Measurements from ENCODE around the gene SLC35A2. TPM values are rescaled to one million over a fixed set of nuclear protein-coding genes. Genes with fewer than 3 reads are reported as not detected.

Gene SLC35A2
- total RNA-seq, 1 experiment from 2014 or later: 10.1 TPM

DNA sequence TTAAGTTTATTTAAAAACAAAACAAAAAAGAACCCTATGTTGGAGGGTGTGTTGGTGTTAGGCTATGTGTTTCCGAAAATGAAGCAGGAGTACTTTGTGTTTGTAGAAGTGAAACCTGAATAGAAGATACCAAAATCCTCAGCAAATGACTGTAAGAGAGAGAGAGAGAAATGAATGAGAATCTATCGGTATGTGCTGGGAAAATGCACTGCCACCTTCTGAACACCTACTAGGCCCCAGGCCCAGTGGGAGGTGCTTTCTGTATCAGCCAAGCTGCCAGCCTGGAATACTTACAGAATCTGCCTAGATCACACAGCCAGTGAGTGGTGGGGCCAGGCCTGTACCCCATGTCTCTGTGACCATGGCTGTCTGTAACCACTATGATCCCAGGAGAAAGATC lies 22.3 kb upstream of the SLC35A2 start:
- DNase-seq (ENCODE audit: low spot score): no peak
- in situ Hi-C loops (cut with HindIII; ENCODE audit: low sequenced_read_pairs): no loop called here

DNA sequence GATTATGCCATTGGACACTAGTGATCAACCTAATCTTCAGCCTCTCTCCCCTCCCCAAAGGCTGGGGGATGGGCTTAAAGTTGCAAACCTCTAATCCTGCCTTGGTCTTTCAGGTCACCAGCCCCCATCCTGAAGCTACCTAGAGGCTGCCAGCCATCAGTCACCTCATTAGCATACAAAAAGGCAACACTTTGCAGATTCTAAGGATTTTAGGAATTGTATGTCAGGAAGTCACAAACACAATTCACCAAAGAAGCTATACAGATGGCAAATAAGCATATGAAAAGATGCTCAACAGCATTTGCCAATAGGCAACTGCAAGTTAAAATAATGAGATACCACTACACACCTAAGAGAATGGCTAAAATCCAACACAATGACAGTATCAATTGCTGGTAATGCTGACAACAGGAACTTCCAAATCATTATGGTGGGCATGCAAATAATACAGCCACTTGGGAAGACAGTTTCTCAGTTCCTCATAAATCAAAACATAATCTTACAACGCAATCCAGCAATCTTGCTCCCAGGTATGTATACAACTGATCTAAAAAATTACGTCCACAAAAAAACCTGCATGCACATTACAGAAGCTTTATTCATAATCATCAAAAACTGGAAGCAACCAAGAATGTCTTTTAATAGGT lies 16.4 kb upstream of the SLC35A2 start:
- in situ Hi-C loops (cut with HindIII; ENCODE audit: low sequenced_read_pairs): no loop called here
- no peak for DNase-seq (ENCODE audit: low spot score)

DNA sequence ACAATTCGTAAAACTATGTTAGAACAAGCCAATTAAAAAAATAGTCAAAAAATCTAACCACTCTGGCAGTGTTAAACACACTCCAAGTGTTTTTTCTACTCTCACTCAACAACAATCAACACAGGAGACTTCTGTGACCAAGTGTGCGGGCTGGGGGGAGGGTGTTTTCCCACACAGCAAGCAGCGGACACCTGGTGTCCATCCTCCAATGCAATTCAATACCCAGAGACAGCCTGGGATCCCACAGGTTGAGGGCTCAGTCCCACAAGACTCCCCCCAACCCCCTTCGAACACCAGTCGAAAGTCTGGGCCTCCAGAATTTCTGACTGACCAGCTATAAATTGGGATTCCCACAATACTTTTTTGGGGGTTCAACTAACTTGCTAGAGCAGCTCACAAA lies 15.7 kb upstream of the SLC35A2 start:
- no peak for DNase-seq (ENCODE audit: low spot score)
- in situ Hi-C loops (cut with HindIII; ENCODE audit: low sequenced_read_pairs): no loop called here

DNA sequence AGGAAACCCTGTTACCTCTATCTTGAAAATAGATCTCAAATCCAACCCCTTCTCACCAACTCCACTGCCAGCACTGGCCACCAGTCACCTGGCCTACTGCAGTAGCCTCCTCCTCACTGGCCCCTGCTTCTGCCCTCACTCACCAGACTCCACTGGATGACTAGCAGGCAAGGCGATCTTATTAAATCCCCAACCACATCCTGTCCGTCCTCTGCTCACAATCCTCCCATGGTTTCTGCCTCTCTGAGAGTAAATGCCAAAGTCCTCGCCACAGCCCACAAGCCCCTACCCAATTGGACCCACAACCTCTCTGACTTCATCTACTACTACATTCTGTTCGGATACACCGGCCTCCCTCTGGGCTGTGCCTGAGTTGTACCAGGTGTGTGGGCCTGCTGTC lies 12.8 kb upstream of the SLC35A2 start:
- no peak for DNase-seq (ENCODE audit: low spot score)
- in situ Hi-C loops (cut with HindIII; ENCODE audit: low sequenced_read_pairs): no loop called here

DNA sequence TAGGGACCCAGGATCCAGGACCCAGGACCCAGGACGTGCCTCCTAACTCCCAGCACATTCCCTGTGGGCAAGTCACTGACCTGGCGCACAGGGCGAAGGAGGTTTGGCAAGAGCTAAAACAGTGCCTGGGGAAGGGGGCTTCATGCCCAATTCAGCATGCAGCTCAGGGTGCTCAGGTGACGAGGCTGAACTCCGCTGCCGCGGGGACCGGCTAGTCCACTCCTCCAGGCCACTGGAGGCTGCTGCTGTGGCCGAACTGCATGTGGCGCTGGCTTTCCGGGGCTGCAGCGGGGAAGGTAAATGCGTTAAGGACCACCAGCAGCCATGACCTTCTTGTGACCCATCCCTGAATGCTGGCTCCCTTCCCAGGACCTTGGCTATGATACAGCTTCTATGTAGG lies 12.3 kb upstream of the SLC35A2 start:
- in situ Hi-C loops (cut with HindIII; ENCODE audit: low sequenced_read_pairs): no loop called here
- no peak for DNase-seq (ENCODE audit: low spot score)

DNA sequence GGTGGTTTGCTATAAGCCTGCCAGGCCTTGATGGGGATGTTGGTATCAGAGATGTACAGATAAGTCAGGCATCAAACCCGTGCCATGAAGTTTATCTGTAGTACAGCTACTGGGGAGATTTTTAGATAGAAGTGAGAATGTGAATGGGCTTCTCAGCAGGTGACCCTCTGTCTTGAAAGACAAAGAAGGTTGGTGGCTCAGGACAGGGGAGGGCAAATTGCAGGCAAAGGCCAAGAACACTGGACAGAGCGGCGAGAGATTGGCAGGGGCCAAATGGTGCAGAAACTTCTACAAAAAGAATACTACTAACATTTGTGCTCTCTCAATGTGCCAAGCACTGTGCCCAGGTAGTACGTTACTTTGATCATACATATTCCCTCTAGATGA lies 9.3 kb upstream of the SLC35A2 start:
- no peak for DNase-seq (ENCODE audit: low spot score)
- in situ Hi-C loops (cut with HindIII; ENCODE audit: low sequenced_read_pairs): no loop called here

DNA sequence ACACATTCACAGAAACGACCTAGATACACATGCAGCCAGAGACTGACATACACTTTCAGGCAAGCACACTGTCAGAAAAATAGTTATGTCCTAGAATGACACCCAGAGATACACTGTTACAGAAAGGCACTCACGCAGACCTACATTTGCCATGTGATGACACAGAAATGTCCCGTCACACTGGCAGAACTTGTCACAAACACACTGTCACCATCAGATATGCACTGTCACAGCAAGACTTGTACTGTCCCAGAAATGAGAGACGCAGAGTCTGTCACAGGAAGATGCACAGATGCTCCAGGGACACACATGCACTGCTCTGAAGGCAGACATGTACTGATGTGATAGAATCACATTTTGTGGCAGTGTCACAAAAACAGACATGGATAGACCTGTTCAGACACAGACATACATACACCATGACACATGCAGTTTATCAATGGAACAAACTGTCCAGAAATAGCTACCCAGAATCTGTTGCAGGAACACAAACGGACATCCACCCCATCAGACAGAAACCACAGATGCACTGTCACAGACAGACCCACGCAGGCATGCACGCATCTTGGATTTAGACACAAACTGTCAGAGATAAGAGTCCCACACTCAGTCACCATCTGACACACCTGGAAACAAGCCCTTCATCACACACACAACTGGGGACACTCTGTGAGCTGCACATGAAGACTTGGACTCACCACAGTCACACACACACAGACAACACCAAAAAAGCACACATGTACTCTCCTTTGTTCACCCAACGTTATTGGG lies 8.7 kb upstream of the SLC35A2 start:
- DNase-seq (ENCODE audit: low spot score): no peak
- in situ Hi-C loops (cut with HindIII; ENCODE audit: low sequenced_read_pairs): no loop called here

DNA sequence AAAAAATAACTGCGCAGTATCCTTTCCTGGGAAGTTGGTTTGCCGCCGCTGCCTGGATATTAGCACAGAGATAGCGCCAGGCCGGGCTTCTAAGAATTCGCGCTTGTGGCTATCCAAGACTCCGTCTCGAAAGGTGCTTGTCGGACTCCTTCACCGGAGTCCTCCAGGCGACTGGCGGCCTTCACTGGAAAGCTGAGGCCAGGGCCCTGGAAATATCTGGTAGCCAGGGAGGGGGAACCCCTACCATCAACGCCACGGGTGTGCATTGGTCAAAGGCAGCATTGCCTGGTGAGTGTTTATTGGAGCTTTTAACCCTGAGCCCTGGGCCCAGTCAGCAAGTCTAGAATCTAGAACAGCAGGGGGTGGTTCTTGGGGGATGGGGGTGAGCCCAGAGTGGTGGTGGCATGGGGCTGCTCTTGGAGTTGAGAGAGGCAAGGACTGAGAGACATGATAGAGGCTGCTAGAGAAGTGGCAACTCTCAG lies 8.0 kb upstream of the SLC35A2 start:
- in situ Hi-C loops (cut with HindIII; ENCODE audit: low sequenced_read_pairs): no loop called here
- DNase-seq (ENCODE audit: low spot score): no peak

DNA sequence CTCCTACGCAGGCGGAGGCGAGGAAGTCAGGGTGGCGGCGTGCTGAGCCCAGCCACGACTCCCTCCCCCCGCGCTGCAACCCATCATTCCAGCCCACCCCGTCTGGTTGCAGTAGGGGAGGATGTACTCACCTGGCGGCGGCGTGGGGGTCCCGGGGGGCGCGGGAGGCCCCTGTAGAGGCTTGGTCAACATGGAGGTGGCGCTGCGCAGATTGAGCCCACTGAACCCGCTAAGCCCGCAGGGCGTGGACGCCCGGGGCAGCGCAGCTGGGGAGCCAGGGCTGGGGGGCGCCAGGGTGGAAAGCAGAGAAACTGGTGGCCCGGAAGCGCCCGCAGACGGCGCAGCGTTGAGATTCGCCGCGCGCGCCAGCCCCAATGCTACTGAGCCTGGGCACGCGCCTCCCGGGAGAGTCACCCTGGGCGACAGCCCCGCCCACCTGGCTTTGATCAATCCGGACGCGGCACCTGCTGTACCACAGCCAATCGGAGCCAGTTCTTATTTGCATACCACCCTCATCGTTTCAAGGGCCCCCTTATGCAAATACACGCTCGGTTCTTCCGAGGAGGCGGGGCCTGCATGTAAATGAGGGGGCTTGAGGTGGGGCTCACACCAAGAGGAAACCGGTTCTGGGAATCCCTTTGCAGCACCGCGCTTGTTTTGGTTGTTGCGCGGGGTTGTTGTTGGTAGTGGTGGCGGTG lies 7.3 kb upstream of the SLC35A2 start, which contains the start of gene PIM2:
PIM2 (minus strand) TSS at position 382 of the 698 bp plus-strand sequence; CDS start at position 192, 190 bp downstream.
- in situ Hi-C loops (cut with HindIII; ENCODE audit: low sequenced_read_pairs): no loop called here
- peak; percentile 96 for DNase-seq (ENCODE audit: low spot score)

DNA sequence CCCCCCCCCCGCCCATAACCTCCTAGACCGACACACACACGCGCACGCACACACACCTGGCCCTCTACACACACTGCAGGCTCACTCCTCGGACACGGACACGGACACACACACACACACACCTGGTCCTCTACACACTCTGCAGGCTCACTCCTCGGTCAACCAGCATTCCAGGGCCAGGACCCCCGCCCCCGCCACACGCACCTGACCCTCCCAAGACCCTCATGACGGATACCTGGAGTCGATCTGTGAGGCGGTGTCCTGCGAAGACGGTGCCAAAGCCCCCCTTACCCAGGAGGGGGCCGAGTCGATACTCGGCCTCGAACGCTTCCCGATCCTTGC lies 6.8 kb upstream of the SLC35A2 start:
- no peak for DNase-seq (ENCODE audit: low spot score)
- in situ Hi-C loops (cut with HindIII; ENCODE audit: low sequenced_read_pairs): no loop called here

DNA sequence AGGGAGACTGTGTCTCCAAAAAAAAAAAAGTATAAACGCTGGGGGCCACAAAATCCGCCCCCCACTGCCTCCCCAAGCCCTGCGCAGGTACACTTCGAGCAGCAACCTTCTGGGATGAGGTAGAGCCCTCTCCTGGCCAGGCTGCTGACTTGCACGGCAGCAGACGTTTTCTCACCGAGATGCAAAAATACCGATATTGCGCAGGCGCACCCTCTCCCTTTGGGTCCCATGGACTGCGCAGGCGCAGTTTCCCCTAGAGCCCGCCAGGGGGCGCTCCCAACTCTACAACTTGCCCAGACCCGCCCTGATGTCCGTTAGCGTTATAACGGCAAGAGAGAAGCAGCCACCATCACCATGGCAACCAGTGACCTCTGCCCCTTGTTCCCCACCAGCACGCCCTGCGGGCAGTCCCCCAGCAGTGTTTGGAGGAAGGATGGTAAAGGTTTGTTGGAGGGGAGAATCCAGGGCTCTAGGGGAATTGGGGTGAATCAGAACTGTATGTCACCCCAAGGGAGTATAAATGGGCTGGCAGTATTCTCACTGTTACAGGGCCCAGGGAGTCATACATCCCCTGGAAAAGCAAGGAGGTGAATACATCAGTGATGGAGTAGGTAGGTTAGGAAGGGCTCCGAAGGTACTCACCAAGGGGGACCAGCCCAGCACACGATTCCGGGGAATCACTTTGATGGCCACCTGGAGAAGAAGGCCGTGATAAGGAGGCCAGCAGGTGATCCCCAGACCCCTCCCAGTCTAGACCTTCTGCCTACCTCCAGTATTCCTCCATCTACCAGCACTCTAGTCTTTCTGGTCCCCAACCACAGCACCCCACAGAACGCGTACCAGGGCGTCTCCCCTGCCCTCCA lies 5.9 kb upstream of the SLC35A2 start:
- peak; percentile 89 for DNase-seq (ENCODE audit: low spot score)
- in situ Hi-C loops (cut with HindIII; ENCODE audit: low sequenced_read_pairs): no loop called here

DNA sequence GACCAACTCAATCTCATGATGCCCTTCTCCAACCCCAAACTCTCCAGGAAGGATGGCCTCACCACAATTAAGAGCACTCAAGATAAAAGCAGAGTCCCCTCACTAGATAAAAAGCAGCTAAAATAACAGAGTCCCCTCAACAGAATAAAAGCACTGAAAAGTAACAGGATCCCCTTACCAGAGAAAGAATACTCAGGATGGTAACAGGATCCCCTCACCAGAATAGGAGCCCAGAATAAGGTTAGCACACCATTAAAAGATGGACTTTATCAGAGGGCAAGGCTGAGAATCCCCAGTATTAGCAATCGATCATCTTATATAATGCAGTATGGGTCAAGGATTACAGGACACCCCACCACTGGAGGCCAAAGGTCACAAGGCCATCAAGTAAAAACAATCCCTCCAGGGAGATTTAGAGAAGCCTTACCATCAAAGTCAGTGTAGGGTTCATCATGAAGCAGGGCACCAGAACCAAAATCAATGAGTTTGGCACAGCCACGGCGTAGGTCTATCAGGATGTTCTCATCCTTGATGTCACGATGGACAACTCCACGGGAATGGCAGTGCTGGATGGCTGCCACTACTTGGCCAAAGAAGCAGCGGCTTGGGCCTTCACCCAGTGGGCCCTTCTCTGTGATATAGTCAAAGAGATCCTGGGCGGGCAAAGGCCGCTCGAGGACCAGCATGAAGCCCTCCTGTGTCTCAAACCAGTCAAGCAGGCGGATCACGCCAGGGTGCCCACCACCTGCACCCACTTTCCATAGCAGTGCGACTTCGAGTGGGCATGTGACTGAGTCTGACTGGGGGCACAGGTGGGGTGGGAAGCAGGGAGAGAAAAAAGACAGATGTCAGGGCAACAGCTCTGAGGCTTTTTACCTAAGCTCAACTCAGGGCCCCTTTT lies 3.4 kb upstream of the SLC35A2 start:
- in situ Hi-C loops (cut with HindIII; ENCODE audit: low sequenced_read_pairs): no loop called here
- DNase-seq (ENCODE audit: low spot score): no peak

DNA sequence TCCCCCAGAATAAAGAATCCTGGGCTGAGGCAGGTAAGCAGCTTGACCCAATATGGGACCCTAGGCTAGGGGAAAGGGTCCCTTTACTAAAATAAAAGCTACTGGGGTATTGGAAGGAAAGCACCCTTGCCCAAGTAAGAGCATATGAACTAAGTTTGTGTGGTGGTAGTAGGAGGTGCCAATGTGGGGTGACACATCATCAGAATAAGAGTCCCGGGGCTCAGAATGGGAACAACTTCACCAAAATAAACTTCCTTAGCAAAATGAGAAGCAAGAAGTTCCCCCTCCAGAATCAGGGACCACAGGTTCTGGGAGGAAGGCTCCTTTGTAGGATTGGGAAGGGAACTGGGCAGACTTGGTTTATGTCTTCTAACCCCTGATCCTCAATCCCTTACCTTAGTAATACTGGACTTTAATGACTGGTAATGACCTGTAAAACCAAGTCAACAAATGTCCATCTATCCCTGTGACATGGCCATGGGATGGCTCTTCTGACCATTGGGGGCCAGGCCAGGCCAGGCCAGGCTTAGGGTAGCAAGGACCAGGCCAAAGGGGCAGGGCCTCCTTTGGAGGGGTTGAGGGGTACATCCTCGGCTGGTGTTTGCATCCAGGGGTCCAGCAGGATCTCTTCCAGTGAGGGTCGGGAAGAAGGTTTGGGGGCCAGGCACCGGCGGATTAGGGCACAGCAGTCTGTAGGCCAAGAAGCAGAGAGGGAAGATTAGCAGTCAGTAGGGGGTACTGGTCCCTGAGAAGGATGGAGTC lies 2.3 kb upstream of the SLC35A2 start:
- DNase-seq (ENCODE audit: low spot score): no peak
- in situ Hi-C loops (cut with HindIII; ENCODE audit: low sequenced_read_pairs): no loop called here

DNA sequence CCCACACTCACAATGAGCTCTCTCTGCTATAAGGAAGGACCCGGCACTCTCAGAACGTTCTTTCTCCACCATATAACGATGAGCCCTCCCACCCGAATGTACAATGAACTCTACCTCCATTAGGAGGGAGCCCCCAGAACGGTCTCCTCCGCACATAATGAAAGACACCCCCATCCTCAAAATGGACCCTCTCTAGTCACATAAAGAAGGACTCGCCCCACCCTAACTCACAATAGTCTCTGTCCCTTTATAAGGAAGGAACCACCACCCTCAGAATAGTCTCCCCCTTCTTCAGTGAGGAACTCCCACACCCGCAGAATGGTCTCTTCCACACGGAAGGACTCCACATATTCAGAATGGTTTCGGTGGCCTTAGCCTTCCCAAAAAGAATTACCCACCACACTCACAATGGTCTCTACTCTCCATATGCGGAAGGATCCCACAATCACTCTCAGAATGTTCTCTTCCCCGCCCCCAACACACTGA lies 477 bp downstream of the SLC35A2 start:
- no peak for DNase-seq (ENCODE audit: low spot score)
- in situ Hi-C loops (cut with HindIII; ENCODE audit: low sequenced_read_pairs): no loop called here

DNA sequence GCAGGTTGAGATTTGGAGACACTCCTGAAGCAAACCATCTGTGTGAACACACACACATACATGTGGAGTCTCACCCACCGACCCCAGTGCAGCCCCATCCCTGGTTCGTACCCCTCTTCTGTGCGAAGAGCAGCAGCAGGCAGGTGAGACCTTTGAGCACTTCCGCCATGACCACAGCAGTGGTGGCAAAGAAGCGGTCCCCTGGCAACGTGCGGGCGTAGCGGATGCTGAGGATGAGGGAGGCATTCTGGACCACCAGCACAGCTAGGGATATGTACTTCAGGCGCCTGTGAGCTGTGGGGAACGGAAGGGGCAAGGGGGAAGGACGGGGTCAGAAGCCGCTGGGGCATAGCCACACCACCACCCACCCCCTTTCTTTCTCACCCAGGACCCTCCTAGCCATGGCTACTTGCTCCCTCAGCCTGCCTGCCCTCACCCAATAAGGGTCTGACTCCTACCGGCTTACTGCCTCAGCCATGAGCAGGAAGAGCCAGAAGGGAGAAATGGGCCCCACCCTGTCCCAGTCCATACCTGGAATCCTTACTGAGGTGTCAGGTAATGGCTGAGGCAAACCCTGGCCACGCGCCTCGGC lies 1.6 kb downstream of the SLC35A2 start:
- no peak for DNase-seq (ENCODE audit: low spot score)
- in situ Hi-C loops (cut with HindIII; ENCODE audit: low sequenced_read_pairs): no loop called here

DNA sequence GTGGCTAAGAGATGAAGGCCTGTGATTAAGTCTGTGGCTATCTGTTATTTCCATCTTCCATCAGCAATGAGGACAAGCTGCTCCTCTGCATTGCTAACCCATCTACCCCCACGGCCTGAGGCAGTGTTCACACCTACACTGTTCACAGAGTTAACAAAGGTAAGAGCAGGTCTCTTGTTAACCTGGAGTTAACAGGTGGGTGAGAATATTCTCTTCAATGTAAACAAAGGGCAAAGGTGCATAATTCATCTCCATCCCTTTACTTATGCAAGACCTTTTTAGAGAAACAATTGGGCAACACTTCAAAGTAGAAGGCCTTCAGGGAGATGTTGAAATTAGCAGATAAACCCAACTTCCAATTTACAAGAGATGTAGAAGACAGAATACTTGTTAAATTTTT lies 2.8 kb downstream of the SLC35A2 start:
- in situ Hi-C loops (cut with HindIII; ENCODE audit: low sequenced_read_pairs): no loop called here

DNA sequence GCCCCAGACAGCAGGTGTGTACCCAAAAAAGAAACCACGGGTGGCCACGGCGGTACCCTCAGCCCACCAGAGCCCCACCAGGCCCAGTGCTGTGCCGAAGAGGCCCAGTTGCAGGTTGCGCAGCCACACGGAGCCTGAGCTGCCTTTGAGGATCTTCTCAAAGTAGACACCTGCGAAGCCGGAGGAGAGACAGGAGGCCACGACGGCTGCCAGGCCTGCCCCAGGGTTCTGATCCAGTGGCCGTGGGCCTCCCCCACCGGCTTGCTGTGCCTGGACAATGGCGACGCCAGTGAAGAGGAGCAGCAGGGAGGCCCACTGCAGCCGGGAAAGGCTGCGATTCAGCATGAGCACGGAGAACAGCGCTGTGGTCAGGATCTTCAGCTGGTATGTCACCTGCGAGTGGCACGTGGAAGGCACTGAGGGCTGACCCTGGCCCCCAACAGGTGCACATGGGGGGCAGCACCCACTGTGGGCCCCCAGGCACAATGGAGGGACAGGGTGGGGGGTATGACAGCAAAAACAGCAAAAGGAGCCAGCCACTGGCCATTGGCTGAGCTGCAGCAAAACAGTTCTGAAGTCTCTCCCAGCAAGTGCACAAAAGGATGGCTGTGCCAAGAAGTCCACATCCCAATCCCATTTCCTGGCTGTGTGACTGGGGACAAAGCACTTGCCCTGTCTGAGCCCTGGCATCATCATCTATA lies 6.2 kb downstream of the SLC35A2 start:
- DNase-seq (ENCODE audit: low spot score): no peak

More for the DNA sequence above, 2.8 kb downstream of the SLC35A2 start:
- DNase-seq (ENCODE audit: low spot score): no peak

More for the DNA sequence above, 6.2 kb downstream of the SLC35A2 start:
- in situ Hi-C loops (cut with HindIII; ENCODE audit: low sequenced_read_pairs): no loop called here
